OCI-M1 (cell line): Measurements from ENCODE around the gene ATP10B.

Experiments
- DNase-seq: peaks from one replicate; lab custom pipeline; 2025; lab: John Stamatoyannopoulos, UW

Gene ATP10B

GRCh38 chr5:160514191-160514590 lies 337.8 kb downstream of the ATP10B start:
- DNase-seq, result no peak

- DNase-seq, result no peak
Observed at GRCh38 chr5:160513485-160513884, 338.5 kb downstream of the ATP10B start.
